Panc1 (cell line): ENCODE results near the gene CYS1. TPM values are rescaled to one million over a fixed set of nuclear protein-coding genes. Genes with fewer than 3 reads are reported as not detected.

ENCODE experiments used
- ATAC-seq: fragments of 200-7000 bp; cut with Tn5 transposase; 2 replicates; pipeline ENCODE4 v1.9.1; 2020; ENCODE audit warnings: mild to moderate bottlenecking, moderate library complexity
- BruUV-seq: library from RNA; stranded (reverse); fragments of 400-500 nt; replicated peaks from 2 replicates; lab custom pipeline; 2021; lab: Mats Ljungman, UMichigan
- CTCF ChIA-PET: fragments of 300-600 bp; sonication (Branson Sonifier 250); formaldehyde crosslinking; loops from one replicate; lab custom pipeline; 2022; ENCODE audit warnings: antibody characterized with exemption; lab: Charles Lee
- POLR2A ChIA-PET: fragments of 300-600 bp; sonication (Branson Sonifier 250); formaldehyde crosslinking; loops from one replicate; lab custom pipeline; 2022; ENCODE audit warnings: antibody characterized with exemption; lab: Charles Lee
- DNase-seq: peaks from one replicate; pipeline ENCODE4 v3.0.0-alpha.2; 2010; ENCODE audit warnings: low read depth, low spot score
- H3K27ac ChIP-seq: 2 replicates; pipeline ENCODE4 v1.5.1; 2011; ENCODE audit warnings: mild to moderate bottlenecking, low read length, inconsistent platforms
- H3K27me3 ChIP-seq: fragments of 200-500 bp; sonication (Bioruptor generic); 2 replicates; pipeline ENCODE4 v1.6.0; 2014; ENCODE audit warnings: low read length, inconsistent platforms; ENCODE audit not compliant: control insufficient read depth, insufficient read depth
- H3K36me3 ChIP-seq: fragments of 200-500 bp; sonication (Bioruptor generic); 2 replicates; pipeline ENCODE4 v1.5.1; 2014; ENCODE audit warnings: inconsistent platforms, mild to moderate bottlenecking, low read length, moderate library complexity; ENCODE audit not compliant: control insufficient read depth, insufficient read depth
- H3K4me1 ChIP-seq: 2 replicates; pipeline ENCODE4 v1.5.1; 2011; ENCODE audit warnings: inconsistent platforms, mild to moderate bottlenecking, low read length, moderate library complexity; ENCODE audit not compliant: control insufficient read depth, insufficient read depth
- H3K4me3 ChIP-seq, 2 experiments: 2 replicates each; pipeline ENCODE4 v1.5.1; 2011 to 2012; ENCODE audit warnings: low read depth in 2 of 2, low read length in 2 of 2, mild to moderate bottlenecking in 2 of 2, inconsistent platforms in 1 of 2, moderate library complexity in 1 of 2
- H3K9me3 ChIP-seq: fragments of 200-500 bp; sonication (Bioruptor generic); 2 replicates; pipeline ENCODE4 v1.5.1; 2014; ENCODE audit warnings: low read depth, mild to moderate bottlenecking, inconsistent platforms, low read length, moderate library complexity; ENCODE audit not compliant: control insufficient read depth, insufficient read depth
- CTCF ChIP-seq: fragments of 450-650 bp; IDR thresholded peaks from 2 replicates; pipeline ENCODE4 v1.5.1; 2017; ENCODE audit warnings: mild to moderate bottlenecking
- POLR2AphosphoS5 ChIP-seq: IDR thresholded peaks from 2 replicates; pipeline ENCODE4 v1.6.1; 2012; ENCODE audit warnings: mild to moderate bottlenecking, low read depth, low read length, moderate library complexity
- REST ChIP-seq, 2 experiments: IDR thresholded peaks; 2 replicates each; pipeline ENCODE4 v1.6.1; 2011 to 2012; ENCODE audit warnings: low read depth in 2 of 2, control low read depth in 1 of 2, low read length in 1 of 2, mild to moderate bottlenecking in 1 of 2, moderate library complexity in 1 of 2; ENCODE audit not compliant: insufficient read depth in 1 of 2
- SIN3A ChIP-seq: IDR thresholded peaks from 2 replicates; pipeline ENCODE4 v1.6.1; 2012; ENCODE audit warnings: low read depth, mild to moderate bottlenecking, low read length, moderate library complexity, borderline replicate concordance; ENCODE audit not compliant: insufficient read depth
- TCF7L2 ChIP-seq: IDR thresholded peaks from 2 replicates; pipeline ENCODE4 v1.6.1; 2011; ENCODE audit warnings: mild to moderate bottlenecking, low read depth, low read length, inconsistent platforms
- in situ Hi-C: cut with HindIII; loops from 2 replicates; pipeline ENCODE4 v1.10.0; 2016; ENCODE audit warnings: low sequenced_read_pairs, low pct_unique_long_range_greater_than_20kb
- intact Hi-C: fragments of 100-400 bp; cut with micrococcal nuclease; formaldehyde crosslinking; loops from one replicate; pipeline ENCODE4 v1.10.0; 2022; ENCODE audit not compliant: unreplicated experiment
- total RNA-seq: library from RNA; stranded (reverse); gene quantifications from one replicate; pipeline ENCODE4 v1.2.1, GENCODE V29; 2021; ENCODE audit not compliant: unreplicated experiment

CYS1 gene
- total RNA-seq, 1 experiment from 2014 or later = 20.4 TPM

- no TSS peak for BruUV-seq
- TF ChIP-seq TCF7L2 (no peak), CTCF (no peak), SIN3A (no peak), REST (IDR thresholded peaks at IDR 0.05; ENCODE audit: insufficient read depth in 1 of 2, low read depth in 2 of 2, low read length in 1 of 2) (no peak), POLR2AphosphoS5 (no peak)
- Histone ChIP-seq H3K4me3 (no peak overlapping the region), H3K27ac (no peak overlapping the region), H3K36me3 (no peaks in the 10 kb centered on the region), H3K27me3 (no peaks in the 10 kb centered on the region), H3K9me3 (no peaks in the 10 kb centered on the region), H3K4me1 (no peaks in the 10 kb centered on the region)
- in situ Hi-C loops = no loop called here
- intact Hi-C loops = no loop called here
- DNase-seq = no peak
- POLR2A ChIA-PET = interaction anchor here (0.6 kb wide), 1 partner anchor 127 kb away, joined by 9 read pairs; no protein-coding TSS in a partner anchor
- CTCF ChIA-PET = no interaction called here
- no peak for ATAC-seq
Observed at GRCh38 chr2:10022445-10022844, 57.8 kb downstream of the CYS1 start.

GRCh38 chr2:10022041-10022421 is 58.2 kb downstream of the CYS1 start:
- no peak overlapping the region for H3K27ac ChIP-seq
- ATAC-seq (peak; percentile 49), DNase-seq (no peak)
- H3K4me1 ChIP-seq = no peaks in the 10 kb centered on the region
- no peaks in the 10 kb centered on the region for H3K27me3 ChIP-seq
- intact Hi-C loops = no loop called here
- TF ChIP-seq SIN3A (no peak), REST (IDR thresholded peaks at IDR 0.05; ENCODE audit: insufficient read depth in 1 of 2, low read depth in 2 of 2, low read length in 1 of 2) (no peak), CTCF (no peak), TCF7L2 (no peak), POLR2AphosphoS5 (no peak)
- H3K36me3 ChIP-seq = no peaks in the 10 kb centered on the region
- BruUV-seq = no TSS peak
- no peak overlapping the region for H3K4me3 ChIP-seq
- H3K9me3 ChIP-seq = no peaks in the 10 kb centered on the region
- in situ Hi-C loops = no loop called here
- ChIA-PET POLR2A (interaction anchor here (0.6 kb wide), 1 partner anchor 126 kb away, joined by 9 read pairs; no protein-coding TSS in a partner anchor), CTCF (interaction anchor here (1.0 to 1.1 kb wide), 2 partner anchors 14 to 38 kb away, joined by 4 to 6 read pairs; no protein-coding TSS in a partner anchor)
